ENCODE results near the gene TRAPPC12. TPM values are rescaled to one million over a fixed set of nuclear protein-coding genes. Genes with fewer than 3 reads are reported as not detected.

The TRAPPC12 gene
- total RNA-seq (2022) (77.0 and 88.5 TPM in 2 replicates), Bru-seq, nascent RNA (percentile 77 among the genes with signal in this experiment), BruChase-seq, experiment 1, labeled RNA remaining after a 6-hour chase (percentile 74 among the genes with signal in this experiment), BruChase-seq, experiment 2, labeled RNA remaining after a 2-hour chase (percentile 79 among the genes with signal in this experiment)
- long read RNA-seq, transcript TRAPPC12-201 (12 exons, 2,508 nt) = major isoform, 6 of 28 reads
- long read RNA-seq, partial matches to known transcripts = 4 of 28 reads
- long read RNA-seq, other reads (novel, unspliced or antisense) = 16 of 28 reads

GRCh38 chr2:3379647-3380534 is at the start of gene TRAPPC12:
Gene TRAPPC12 (plus strand): TSS chr2:3379694. CDS start chr2:3387624, 7,930 bp downstream.
- H3K4me3 Mint-ChIP-seq (ENCODE audit: low read depth, unreplicated experiment) = peak within 1 kb of the TSS; percentile 96
- no peaks in the 10 kb centered on the region for H3K9me3 Mint-ChIP-seq (ENCODE audit: low read depth, unreplicated experiment)
- H3K27me3 Mint-ChIP-seq (ENCODE audit: unreplicated experiment) = no peaks in the 10 kb centered on the region
- H3K4me1 Mint-ChIP-seq (ENCODE audit: low read depth, unreplicated experiment) = peaks cover 15% of the 10 kb centered on the region
- no TSS peak for BruUV-seq (replicated peaks)
- peak within 1 kb of the TSS; percentile 92 for H3K27ac Mint-ChIP-seq (ENCODE audit: unreplicated experiment)
- TF ChIP-seq CTCF (IDR thresholded peaks at IDR 0.05; ENCODE audit: unreplicated experiment) = no peak
- H3K36me3 Mint-ChIP-seq (ENCODE audit: insufficient read depth, unreplicated experiment) = peaks cover 45% of the 10 kb centered on the region
- CTCF ChIA-PET = interaction anchor here (0.6 to 1.0 kb wide), 2 partner anchors 20 to 23 kb away, joined by 4 to 8 read pairs; no protein-coding TSS in a partner anchor
- DNase-seq = peak; percentile 95
- intact Hi-C loops (cut with micrococcal nuclease; ENCODE audit: unreplicated experiment) = loop anchor here (2.0 kb wide), 1 partner anchor 77 kb away; no protein-coding TSS in a partner anchor

GRCh38 chr2:3332133-3332532 is 47.4 kb upstream of the TRAPPC12 start:
- DNase-seq = no peak
- Mint-ChIP-seq H3K4me3 (ENCODE audit: low read depth, unreplicated experiment) (no peak overlapping the region), H3K27ac (ENCODE audit: unreplicated experiment) (no peak overlapping the region), H3K4me1 (ENCODE audit: low read depth, unreplicated experiment) (no peaks in the 10 kb centered on the region), H3K9me3 (ENCODE audit: low read depth, unreplicated experiment) (peaks cover 8% of the 10 kb centered on the region), H3K27me3 (ENCODE audit: unreplicated experiment) (no peaks in the 10 kb centered on the region), H3K36me3 (ENCODE audit: insufficient read depth, unreplicated experiment) (no peaks in the 10 kb centered on the region)
- CTCF ChIA-PET = no interaction called here
- TF ChIP-seq CTCF (IDR thresholded peaks at IDR 0.05; ENCODE audit: unreplicated experiment) = no peak
- no TSS peak for BruUV-seq (replicated peaks)
- intact Hi-C loops (cut with micrococcal nuclease; ENCODE audit: unreplicated experiment) = no loop called here

GRCh38 chr2:3334392-3335345 is 44.8 kb upstream of the TRAPPC12 start:
- no peaks in the 10 kb centered on the region for H3K36me3 Mint-ChIP-seq (ENCODE audit: insufficient read depth, unreplicated experiment)
- no peaks in the 10 kb centered on the region for H3K27me3 Mint-ChIP-seq (ENCODE audit: unreplicated experiment)
- TF ChIP-seq CTCF (IDR thresholded peaks at IDR 0.05; ENCODE audit: unreplicated experiment) = no peak
- DNase-seq = no peak
- BruUV-seq (replicated peaks) = no TSS peak
- H3K4me3 Mint-ChIP-seq (ENCODE audit: low read depth, unreplicated experiment) = no peak overlapping the region
- H3K27ac Mint-ChIP-seq (ENCODE audit: unreplicated experiment) = no peak overlapping the region
- H3K9me3 Mint-ChIP-seq (ENCODE audit: low read depth, unreplicated experiment) = peaks cover 8% of the 10 kb centered on the region
- no peaks in the 10 kb centered on the region for H3K4me1 Mint-ChIP-seq (ENCODE audit: low read depth, unreplicated experiment)
- intact Hi-C loops (cut with micrococcal nuclease; ENCODE audit: unreplicated experiment) = no loop called here
- CTCF ChIA-PET = no interaction called here

- DNase-seq = no peak
- H3K27ac Mint-ChIP-seq (ENCODE audit: unreplicated experiment) = no peak overlapping the region
- BruUV-seq (replicated peaks) = no TSS peak
- peaks cover 5% of the 10 kb centered on the region for H3K36me3 Mint-ChIP-seq (ENCODE audit: insufficient read depth, unreplicated experiment)
- H3K9me3 Mint-ChIP-seq (ENCODE audit: low read depth, unreplicated experiment) = no peaks in the 10 kb centered on the region
- no peaks in the 10 kb centered on the region for H3K4me1 Mint-ChIP-seq (ENCODE audit: low read depth, unreplicated experiment)
- TF ChIP-seq CTCF (IDR thresholded peaks at IDR 0.05; ENCODE audit: unreplicated experiment) = no peak
- CTCF ChIA-PET = no interaction called here
- no peak overlapping the region for H3K4me3 Mint-ChIP-seq (ENCODE audit: low read depth, unreplicated experiment)
- H3K27me3 Mint-ChIP-seq (ENCODE audit: unreplicated experiment) = no peaks in the 10 kb centered on the region
- intact Hi-C loops (cut with micrococcal nuclease; ENCODE audit: unreplicated experiment) = no loop called here
These were observed 42.6 kb upstream of the TRAPPC12 start for GRCh38 chr2:3336844-3337243.
